H1 (cell line): Measurements from ENCODE around the gene MVP.
"Not testable (repeated sequence)": the region's sequence is repeated elsewhere in the genome, so short reads cannot be mapped to it uniquely, and the experiment has no call there.

Experiments
- JUN ChIP-seq: IDR thresholded peaks from 2 replicates; pipeline ENCODE4 v1.6.1; 2011; ENCODE audit warnings: low read depth, mild to moderate bottlenecking, improper control_type of control experiment, low read length
- POLR2A ChIP-seq, 2 experiments: IDR thresholded peaks; 1 replicate in 1 of 2; 2 replicates in 1 of 2; pipeline ENCODE4 v1.6.1; 2011; ENCODE audit warnings: low read depth in 2 of 2, low read length in 2 of 2, mild to moderate bottlenecking in 2 of 2; ENCODE audit errors: control extremely low read depth in 1 of 2

DNA sequence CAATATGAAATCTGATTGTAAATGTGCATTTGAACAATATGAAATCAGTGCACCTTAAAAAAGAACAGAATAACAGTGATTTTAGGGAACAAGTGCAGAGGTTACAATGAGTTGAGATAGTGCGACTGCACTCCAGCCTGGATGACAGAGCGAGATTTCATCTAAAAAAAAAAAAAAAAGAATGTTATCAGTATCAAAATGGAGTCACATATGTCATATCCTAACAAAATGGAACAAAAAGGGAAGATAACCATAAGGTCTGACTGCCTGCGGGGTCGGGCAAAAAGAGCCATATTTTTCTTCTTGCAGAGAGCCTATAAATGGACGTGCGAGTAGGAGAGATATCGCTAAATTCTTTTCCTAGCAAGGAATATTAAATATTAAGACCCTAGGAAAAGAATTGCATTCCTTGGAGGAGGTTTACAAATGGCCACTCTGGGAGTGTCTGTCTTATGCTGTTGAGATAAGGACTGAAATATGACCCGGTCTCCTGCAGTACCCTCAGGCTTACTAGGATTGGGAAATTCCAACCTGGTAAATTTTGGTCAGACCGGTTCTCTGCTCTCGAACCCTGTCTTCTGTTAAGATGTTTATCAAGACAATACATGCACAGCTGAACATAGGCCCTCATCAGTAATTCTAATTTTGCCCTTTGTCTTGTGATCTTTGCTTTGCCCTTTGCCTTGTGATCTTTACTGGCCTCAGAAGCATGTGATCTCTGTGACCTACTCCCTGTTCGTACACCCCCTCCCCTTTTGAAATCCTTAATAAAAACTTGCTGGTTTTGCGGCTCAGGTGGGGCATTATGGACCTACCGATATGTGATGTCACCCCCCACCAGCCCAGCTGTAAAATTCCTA, 36.9 kb upstream of the MVP start:
- TF ChIP-seq JUN; POLR2A (IDR thresholded peaks at IDR 0.05; ENCODE audit: control extremely low read depth in 1 of 2, low read depth in 2 of 2, low read length in 2 of 2): not testable (repeated sequence)
